Colonic mucosa (tissue), 4 donors: ENCODE data around the gene S100A7A. TPM values are rescaled to one million over a fixed set of nuclear protein-coding genes. Genes with fewer than 3 reads are reported as not detected.

Experiments used
- DNase-seq: peaks from one replicate; pipeline ENCODE4 v3.0.0-alpha.2; 2020
- H3K27ac ChIP-seq: fragments of 200-600 bp; one replicate; pipeline ENCODE4 v1.8.0; 2021
- H3K27me3 ChIP-seq: fragments of 200-600 bp; one replicate; pipeline ENCODE4 v1.8.0; 2021
- H3K36me3 ChIP-seq: fragments of 200-600 bp; one replicate; pipeline ENCODE4 v1.8.0; 2021
- H3K4me1 ChIP-seq: fragments of 200-600 bp; one replicate; pipeline ENCODE4 v1.8.0; 2021; ENCODE audit warnings: mild to moderate bottlenecking
- H3K4me3 ChIP-seq: fragments of 200-600 bp; one replicate; pipeline ENCODE4 v1.8.0; 2021
- H3K9ac ChIP-seq, 2 donors: one replicate each; pipeline ENCODE4 v1.7.0; 2013; ENCODE audit warnings: control low read depth in 2 of 2, low read depth in 2 of 2, low read length in 2 of 2
- H3K9me3 ChIP-seq: fragments of 200-600 bp; one replicate; pipeline ENCODE4 v1.8.0; 2021
- intact Hi-C: fragments of 100-400 bp; cut with DNase I; formaldehyde crosslinking; loops from one replicate; pipeline ENCODE4 v1.14.1; 2022
- total RNA-seq, 2 donors: library from RNA; stranded (reverse); fragmentation: NEBNext Ultra II Directional in 1 of 2; extraction: Animal tissue kit (Norgen Biotek cat#: 25700) in 1 of 2; gene quantifications; one replicate each; pipeline ENCODE4 v1.2.1, GENCODE V29; 2021
- TF ChIP-seq, protein P1 (sequence below): fragments of 200-600 bp; IDR thresholded peaks from one replicate; pipeline ENCODE4 v1.8.0; 2022; ENCODE audit warnings: antibody characterized with exemption, mild to moderate bottlenecking
- donor health status: healthy.
- donor health status: DM: no; HTN: no; CAD: no.
- donor health status: DM: no; HTN: no; CAD: no.

Gene S100A7A
- total RNA-seq, 2 donors from 2014 or later: not detected

DNA sequence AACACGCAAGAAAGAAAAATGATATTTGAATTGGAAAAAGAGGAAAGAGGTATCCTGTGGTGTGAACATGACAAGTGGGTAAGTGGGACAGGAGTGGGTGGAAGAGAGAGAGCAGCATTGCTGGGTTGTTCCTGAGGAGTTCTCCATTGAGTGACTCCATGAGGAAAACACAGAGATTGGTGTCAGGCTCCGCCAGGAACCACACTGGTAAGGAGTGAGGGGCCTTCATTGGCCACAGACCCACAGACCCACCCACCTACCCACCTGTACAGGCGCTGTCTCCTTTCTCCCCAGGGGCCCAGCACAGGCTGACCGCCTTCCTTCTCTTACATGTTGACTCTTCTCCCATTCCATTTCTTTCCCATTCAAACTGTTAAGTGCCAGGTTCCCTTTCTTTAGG, 20.9 kb downstream of the S100A7A start:
- no peaks in the 10 kb centered on the region for H3K4me1 ChIP-seq

DNA sequence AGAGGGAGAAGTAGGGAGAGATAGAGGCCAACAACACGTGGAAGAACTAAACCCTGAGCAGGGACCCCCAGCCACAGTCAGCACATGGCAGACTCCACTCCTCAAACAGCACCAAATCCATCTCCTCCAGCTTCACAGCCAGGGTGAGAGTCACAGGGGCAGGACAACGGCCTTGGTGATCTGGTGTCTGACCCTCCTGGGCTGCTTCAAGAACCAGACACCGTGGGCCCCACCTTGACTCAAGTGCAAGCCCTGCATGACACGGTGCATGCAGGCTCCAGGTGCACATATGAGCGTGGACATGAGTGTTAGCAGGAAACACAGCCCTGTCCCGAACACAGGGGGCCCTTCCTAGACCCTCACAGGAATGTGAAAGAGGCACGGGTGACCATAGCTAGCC, 22.3 kb downstream of the S100A7A start:
- Histone ChIP-seq H3K36me3 (no peaks in the 10 kb centered on the region), H3K27me3 (no peaks in the 10 kb centered on the region), H3K27ac (no peak overlapping the region), H3K4me3 (no peak overlapping the region), H3K4me1 (no peaks in the 10 kb centered on the region), H3K9ac (no peak overlapping the region), H3K9me3 (no peaks in the 10 kb centered on the region)
- TF ChIP-seq, protein P1, sequence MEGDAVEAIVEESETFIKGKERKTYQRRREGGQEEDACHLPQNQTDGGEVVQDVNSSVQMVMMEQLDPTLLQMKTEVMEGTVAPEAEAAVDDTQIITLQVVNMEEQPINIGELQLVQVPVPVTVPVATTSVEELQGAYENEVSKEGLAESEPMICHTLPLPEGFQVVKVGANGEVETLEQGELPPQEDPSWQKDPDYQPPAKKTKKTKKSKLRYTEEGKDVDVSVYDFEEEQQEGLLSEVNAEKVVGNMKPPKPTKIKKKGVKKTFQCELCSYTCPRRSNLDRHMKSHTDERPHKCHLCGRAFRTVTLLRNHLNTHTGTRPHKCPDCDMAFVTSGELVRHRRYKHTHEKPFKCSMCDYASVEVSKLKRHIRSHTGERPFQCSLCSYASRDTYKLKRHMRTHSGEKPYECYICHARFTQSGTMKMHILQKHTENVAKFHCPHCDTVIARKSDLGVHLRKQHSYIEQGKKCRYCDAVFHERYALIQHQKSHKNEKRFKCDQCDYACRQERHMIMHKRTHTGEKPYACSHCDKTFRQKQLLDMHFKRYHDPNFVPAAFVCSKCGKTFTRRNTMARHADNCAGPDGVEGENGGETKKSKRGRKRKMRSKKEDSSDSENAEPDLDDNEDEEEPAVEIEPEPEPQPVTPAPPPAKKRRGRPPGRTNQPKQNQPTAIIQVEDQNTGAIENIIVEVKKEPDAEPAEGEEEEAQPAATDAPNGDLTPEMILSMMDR: no peak
- intact Hi-C loops: no loop called here
- DNase-seq: no peak

More for the DNA sequence above, 20.9 kb downstream of the S100A7A start:
- H3K9ac ChIP-seq: no peak overlapping the region
- TF ChIP-seq, protein P1: no peak
- H3K27ac ChIP-seq: no peak overlapping the region
- H3K27me3 ChIP-seq: no peaks in the 10 kb centered on the region
- H3K36me3 ChIP-seq: no peaks in the 10 kb centered on the region
- DNase-seq: no peak
- intact Hi-C loops: no loop called here
- no peaks in the 10 kb centered on the region for H3K9me3 ChIP-seq
- no peak overlapping the region for H3K4me3 ChIP-seq

DNA sequence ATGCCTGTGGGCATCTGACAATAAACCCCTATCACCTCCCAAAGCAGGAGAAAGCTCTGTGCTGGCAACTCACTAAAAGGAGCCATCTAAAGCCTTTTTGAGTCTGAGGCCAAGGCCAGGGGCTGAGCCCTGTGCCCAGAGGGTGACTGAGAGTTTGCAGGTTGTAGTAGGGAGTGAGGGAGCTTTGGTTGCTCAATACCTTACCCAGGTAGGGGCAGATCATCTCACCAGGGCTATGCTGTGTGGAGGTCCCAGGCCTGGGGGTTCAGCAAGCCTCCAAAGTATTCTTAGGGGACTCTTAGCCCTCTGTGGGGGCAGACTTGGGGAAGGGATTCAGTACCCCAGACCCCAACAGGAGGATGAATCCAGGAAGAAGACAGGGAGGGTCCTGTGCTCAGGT, 23.0 kb downstream of the S100A7A start:
- Histone ChIP-seq H3K36me3 (no peaks in the 10 kb centered on the region), H3K27ac (no peak overlapping the region), H3K9ac (no peak overlapping the region), H3K27me3 (no peaks in the 10 kb centered on the region), H3K4me3 (no peak overlapping the region), H3K9me3 (no peaks in the 10 kb centered on the region), H3K4me1 (no peaks in the 10 kb centered on the region)
- TF ChIP-seq, protein P1: no peak
- no peak for DNase-seq
- intact Hi-C loops: no loop called here

DNA sequence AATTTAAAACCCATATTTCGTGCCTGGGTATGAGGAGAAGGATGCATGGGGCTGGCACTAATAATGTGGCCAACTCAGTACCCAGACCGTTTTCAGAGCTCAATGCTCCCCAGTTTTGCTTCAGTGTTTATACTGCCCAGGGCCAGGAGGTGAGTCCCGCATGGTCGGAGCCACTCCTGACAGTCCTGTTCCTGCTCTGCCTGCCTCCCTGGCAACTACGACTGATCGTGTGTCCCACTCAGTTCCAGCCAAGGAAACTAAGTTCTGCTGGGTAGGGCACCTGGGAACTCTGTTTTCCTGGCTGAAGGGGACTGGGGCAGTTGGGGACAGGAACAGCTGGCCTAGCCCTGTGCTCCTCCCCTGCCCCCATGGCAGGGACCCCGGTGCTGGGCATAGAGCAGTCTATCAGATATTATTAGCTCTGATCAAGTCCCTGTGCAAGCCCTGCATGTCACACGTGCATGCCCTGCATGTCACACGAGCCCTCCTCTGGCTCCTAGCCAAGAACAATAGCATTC, 25.0 kb downstream of the S100A7A start:
- no peaks in the 10 kb centered on the region for H3K4me1 ChIP-seq
- no peak overlapping the region for H3K27ac ChIP-seq
- H3K36me3 ChIP-seq: no peaks in the 10 kb centered on the region
- H3K4me3 ChIP-seq: no peak overlapping the region
- no peaks in the 10 kb centered on the region for H3K27me3 ChIP-seq
- DNase-seq: no peak
- intact Hi-C loops: no loop called here
- no peaks in the 10 kb centered on the region for H3K9me3 ChIP-seq
- no peak overlapping the region for H3K9ac ChIP-seq
- TF ChIP-seq, protein P1: no peak

DNA sequence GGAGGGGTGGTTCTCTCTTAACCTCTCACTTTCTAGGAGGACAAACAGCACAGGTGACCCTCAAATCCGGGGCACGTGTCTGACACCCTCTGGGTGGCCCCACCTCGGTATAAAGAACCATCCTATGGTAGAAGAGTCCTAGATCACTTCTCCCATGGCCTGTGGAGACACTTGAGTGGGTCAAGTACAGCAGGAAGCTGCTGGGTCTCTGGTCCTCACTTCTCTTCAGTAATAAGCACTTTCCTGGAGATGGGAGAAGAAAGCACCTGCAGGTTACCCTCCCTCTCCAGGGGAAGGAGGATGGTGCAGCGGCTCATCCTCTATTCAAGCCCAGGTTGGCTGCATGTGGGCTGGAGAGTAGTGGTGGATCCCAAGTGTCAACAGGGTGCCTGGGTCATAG, 27.2 kb downstream of the S100A7A start:
- Histone ChIP-seq H3K27me3 (no peaks in the 10 kb centered on the region), H3K27ac (no peak overlapping the region), H3K4me1 (no peaks in the 10 kb centered on the region), H3K9ac (no peak overlapping the region), H3K9me3 (no peaks in the 10 kb centered on the region), H3K36me3 (no peaks in the 10 kb centered on the region), H3K4me3 (no peak overlapping the region)
- intact Hi-C loops: no loop called here
- TF ChIP-seq, protein P1: no peak
- no peak for DNase-seq
